KMS-11 (cell line): ENCODE measurements around the gene TC2N.

Experiments used
- H2AFZ ChIP-seq: fragments of 200-600 bp; sonication (generic); 2 replicates; pipeline ENCODE4 v1.6.1; 2016; ENCODE audit warnings: antibody characterized with exemption, mixed run types, low read depth
- H3K27ac ChIP-seq: fragments of 200-600 bp; sonication (generic); 2 replicates; pipeline ENCODE4 v1.6.1; 2016; ENCODE audit warnings: mild to moderate bottlenecking, mixed run types
- H3K27me3 ChIP-seq: fragments of 200-600 bp; sonication (generic); 2 replicates; pipeline ENCODE4 v1.6.1; 2017; ENCODE audit warnings: mild to moderate bottlenecking, low read depth, mixed run types, moderate library complexity; ENCODE audit not compliant: insufficient read depth
- H3K36me3 ChIP-seq: fragments of 200-600 bp; sonication (generic); 2 replicates; pipeline ENCODE4 v1.6.1; 2017; ENCODE audit warnings: mild to moderate bottlenecking, mixed run types; ENCODE audit not compliant: insufficient read depth
- H3K4me1 ChIP-seq: fragments of 200-600 bp; sonication (generic); 2 replicates; pipeline ENCODE4 v1.6.1; 2016; ENCODE audit warnings: mild to moderate bottlenecking, low read depth, mixed run types; ENCODE audit not compliant: poor library complexity, severe bottlenecking
- H3K4me2 ChIP-seq: fragments of 200-600 bp; sonication (generic); 2 replicates; pipeline ENCODE4 v1.7.0; 2016; ENCODE audit warnings: mild to moderate bottlenecking, mixed run types
- H3K4me3 ChIP-seq: fragments of 200-600 bp; sonication (generic); IDR thresholded peaks from 2 replicates; pipeline ENCODE4 v1.6.1; 2017; ENCODE audit warnings: low read depth, low read length, mixed read lengths; ENCODE audit not compliant: insufficient read depth
- H3K79me2 ChIP-seq: fragments of 200-600 bp; sonication (generic); 2 replicates; pipeline ENCODE4 v1.6.1; 2016; ENCODE audit warnings: low read depth, mixed run types; ENCODE audit not compliant: insufficient read depth
- H3K9ac ChIP-seq: fragments of 200-600 bp; sonication (generic); 2 replicates; pipeline ENCODE4 v1.6.1; 2016; ENCODE audit warnings: mild to moderate bottlenecking, mixed run types
- H4K20me1 ChIP-seq: fragments of 200-600 bp; sonication (generic); 2 replicates; pipeline ENCODE4 v1.6.1; 2016; ENCODE audit warnings: mild to moderate bottlenecking, mixed run types; ENCODE audit not compliant: insufficient read depth
- TF ChIP-seq, protein P1 (sequence below): fragments of 200-600 bp; sonication (generic); conservative IDR thresholded peaks from 2 replicates; pipeline ENCODE4 v1.6.1; 2017; ENCODE audit warnings: low read depth, mild to moderate bottlenecking, antibody characterized with exemption, low read length, moderate library complexity, mixed read lengths

Gene TC2N

DNA sequence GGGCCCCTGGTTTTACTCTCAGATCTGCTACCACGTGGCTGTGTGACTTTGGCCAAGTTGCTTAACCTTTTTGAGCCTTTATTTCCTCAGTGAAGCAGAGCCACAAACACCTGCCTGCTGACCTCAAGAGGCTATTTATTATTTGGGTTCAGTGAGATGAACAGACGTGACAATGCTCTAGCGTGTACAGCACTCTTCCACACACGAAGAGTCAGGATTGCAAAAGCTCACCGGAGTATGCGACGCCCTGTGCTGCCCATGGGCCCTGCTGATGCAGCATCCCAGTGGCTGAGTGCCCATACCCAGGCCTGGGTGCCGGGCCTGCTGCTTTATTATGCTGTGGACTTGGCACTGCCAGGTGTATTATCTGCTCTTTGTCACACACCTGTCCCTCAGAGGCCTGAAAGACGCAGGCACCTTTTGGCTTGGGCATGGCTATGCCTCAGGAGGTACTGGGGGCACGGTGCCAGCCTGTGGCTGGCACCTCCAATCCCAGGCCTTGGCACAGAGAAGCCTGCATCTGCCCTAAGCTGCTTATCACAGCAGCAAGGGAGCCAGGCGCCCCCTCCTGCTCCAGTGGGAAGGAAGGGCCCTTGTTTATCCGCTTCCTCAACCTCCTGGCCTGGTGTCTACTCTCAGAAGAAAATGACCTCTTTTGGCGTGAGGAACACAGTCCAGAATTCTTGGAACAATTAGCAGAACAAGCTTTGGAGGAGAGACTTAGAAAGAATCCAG is 22.3 kb upstream of the TC2N start:
- no peak overlapping the region for H3K4me2 ChIP-seq
- no peak overlapping the region for H3K9ac ChIP-seq
- no peaks in the 10 kb centered on the region for H3K79me2 ChIP-seq
- H2AFZ ChIP-seq = no peak overlapping the region
- H3K27me3 ChIP-seq = no peaks in the 10 kb centered on the region
- TF ChIP-seq, protein P1, sequence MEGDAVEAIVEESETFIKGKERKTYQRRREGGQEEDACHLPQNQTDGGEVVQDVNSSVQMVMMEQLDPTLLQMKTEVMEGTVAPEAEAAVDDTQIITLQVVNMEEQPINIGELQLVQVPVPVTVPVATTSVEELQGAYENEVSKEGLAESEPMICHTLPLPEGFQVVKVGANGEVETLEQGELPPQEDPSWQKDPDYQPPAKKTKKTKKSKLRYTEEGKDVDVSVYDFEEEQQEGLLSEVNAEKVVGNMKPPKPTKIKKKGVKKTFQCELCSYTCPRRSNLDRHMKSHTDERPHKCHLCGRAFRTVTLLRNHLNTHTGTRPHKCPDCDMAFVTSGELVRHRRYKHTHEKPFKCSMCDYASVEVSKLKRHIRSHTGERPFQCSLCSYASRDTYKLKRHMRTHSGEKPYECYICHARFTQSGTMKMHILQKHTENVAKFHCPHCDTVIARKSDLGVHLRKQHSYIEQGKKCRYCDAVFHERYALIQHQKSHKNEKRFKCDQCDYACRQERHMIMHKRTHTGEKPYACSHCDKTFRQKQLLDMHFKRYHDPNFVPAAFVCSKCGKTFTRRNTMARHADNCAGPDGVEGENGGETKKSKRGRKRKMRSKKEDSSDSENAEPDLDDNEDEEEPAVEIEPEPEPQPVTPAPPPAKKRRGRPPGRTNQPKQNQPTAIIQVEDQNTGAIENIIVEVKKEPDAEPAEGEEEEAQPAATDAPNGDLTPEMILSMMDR = no peak
- H3K27ac ChIP-seq = no peak overlapping the region
- H4K20me1 ChIP-seq = no peaks in the 10 kb centered on the region
- H3K4me3 ChIP-seq = no peak overlapping the region
- H3K4me1 ChIP-seq = no peaks in the 10 kb centered on the region
- H3K36me3 ChIP-seq = no peaks in the 10 kb centered on the region

DNA sequence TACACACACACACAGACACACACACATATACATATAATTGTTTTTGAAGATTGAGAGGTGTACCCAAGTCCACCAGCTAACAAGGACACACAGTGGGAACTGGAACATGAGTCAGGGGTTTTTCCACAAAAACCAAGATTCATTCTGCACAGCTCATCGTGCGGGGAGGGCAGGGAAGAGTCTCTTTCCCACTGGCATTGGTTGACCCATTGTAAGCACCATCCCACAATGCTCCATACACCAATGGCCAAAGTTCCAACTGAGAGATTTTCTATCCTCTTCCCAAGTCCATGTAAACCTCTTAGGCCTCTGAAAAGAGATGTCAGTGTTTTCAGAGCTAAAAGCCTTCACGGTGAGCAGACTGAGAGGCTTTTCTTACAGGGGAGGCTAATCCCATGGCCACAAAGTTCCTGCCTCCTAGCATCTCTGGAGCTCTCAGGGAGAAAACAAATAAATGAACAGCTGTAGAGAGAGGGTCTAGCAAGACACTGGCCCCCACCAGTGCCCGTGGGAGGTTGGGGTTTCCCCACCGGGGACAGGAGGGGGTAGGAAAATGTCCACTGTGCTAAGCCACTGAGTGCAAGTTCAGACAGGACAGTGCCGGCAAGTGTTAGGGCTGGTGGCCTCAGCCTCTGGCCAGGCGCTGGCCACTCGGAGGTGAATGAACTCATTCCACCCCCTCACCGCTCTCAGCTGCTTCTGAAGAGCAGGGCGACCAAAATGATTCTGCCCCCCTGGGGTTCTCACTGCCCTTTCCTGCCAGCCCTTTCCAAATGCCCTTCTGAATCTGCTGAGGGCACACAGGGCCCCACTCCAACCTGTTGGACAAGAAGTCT is 21.5 kb upstream of the TC2N start:
- Histone ChIP-seq H3K4me3 (no peak overlapping the region), H3K79me2 (no peaks in the 10 kb centered on the region), H3K27me3 (no peaks in the 10 kb centered on the region), H4K20me1 (no peaks in the 10 kb centered on the region), H3K27ac (no peak overlapping the region), H2AFZ (no peak overlapping the region), H3K9ac (no peak overlapping the region), H3K4me2 (no peak overlapping the region), H3K36me3 (no peaks in the 10 kb centered on the region), H3K4me1 (no peaks in the 10 kb centered on the region)
- TF ChIP-seq, protein P1 = no peak

DNA sequence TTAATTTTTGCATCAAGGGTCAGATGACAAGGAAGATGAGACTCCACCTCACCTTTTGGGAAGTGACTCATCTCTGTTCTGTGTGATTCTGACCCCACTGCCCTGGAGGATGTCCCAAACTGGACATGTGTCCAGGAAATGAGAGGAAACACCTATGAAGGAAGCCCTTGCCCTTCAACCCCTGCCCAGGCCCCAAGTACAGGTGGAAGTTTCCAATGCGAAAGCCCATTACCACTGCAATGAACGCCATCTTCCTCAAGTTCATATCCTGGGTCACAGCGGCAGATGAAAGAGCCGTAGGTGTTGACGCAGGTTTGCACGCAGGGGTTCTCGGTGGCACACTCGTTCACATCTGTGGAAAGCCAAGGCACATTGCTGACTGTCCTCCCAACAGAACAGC is 19.6 kb upstream of the TC2N start:
- H4K20me1 ChIP-seq = no peaks in the 10 kb centered on the region
- H3K9ac ChIP-seq = no peak overlapping the region
- H3K79me2 ChIP-seq = no peaks in the 10 kb centered on the region
- H3K27ac ChIP-seq = no peak overlapping the region
- H3K36me3 ChIP-seq = no peaks in the 10 kb centered on the region
- H3K4me1 ChIP-seq = no peaks in the 10 kb centered on the region
- no peak overlapping the region for H3K4me3 ChIP-seq
- no peak overlapping the region for H3K4me2 ChIP-seq
- TF ChIP-seq, protein P1 = no peak
- H3K27me3 ChIP-seq = no peaks in the 10 kb centered on the region
- H2AFZ ChIP-seq = no peak overlapping the region

DNA sequence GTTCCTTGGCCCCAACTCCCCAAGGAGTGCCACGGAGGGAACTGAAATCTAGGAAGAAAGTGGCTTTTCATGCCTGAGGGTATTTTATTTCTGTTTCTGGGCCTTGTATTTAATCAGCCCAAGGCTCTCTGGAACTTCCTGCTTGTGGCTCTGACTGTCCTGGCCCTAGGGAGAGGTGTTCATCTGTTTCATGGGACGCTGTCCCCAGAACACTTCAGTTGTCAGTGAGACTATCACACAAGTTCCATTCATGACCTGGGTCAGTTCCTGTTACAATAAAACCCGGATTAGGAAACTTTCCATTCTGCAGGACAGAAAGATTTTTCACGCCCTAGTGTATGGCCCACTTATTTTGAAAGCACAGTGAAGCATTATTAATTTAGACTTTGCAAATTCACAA is 18.5 kb upstream of the TC2N start:
- TF ChIP-seq, protein P1 = no peak
- H3K4me3 ChIP-seq = no peak overlapping the region
- H2AFZ ChIP-seq = no peak overlapping the region
- no peak overlapping the region for H3K27ac ChIP-seq
- no peak overlapping the region for H3K9ac ChIP-seq
- H3K4me2 ChIP-seq = no peak overlapping the region
- no peaks in the 10 kb centered on the region for H3K27me3 ChIP-seq
- no peaks in the 10 kb centered on the region for H4K20me1 ChIP-seq
- no peaks in the 10 kb centered on the region for H3K79me2 ChIP-seq
- H3K36me3 ChIP-seq = no peaks in the 10 kb centered on the region
- no peaks in the 10 kb centered on the region for H3K4me1 ChIP-seq
